HTERT RPE-1 (cell line): ENCODE data around the gene GALM.
"Not testable (repeated sequence)": the region's sequence is repeated elsewhere in the genome, so short reads cannot be mapped to it uniquely, and the experiment has no call there.

ENCODE experiments used
- in situ Hi-C: fragments of 300-500 bp; cut with MboI; formaldehyde crosslinking; loops from 4 replicates; pipeline ENCODE4 v1.14.3; 2020; ENCODE audit warnings: low sequenced_read_pairs

Gene GALM

GRCh38 chr2:38708900-38709566, 43.1 kb downstream of the GALM start:
- in situ Hi-C loops: no loop called here

GRCh38 chr2:38709567-38710194, 43.8 kb downstream of the GALM start:
- in situ Hi-C loops: no loop called here

- in situ Hi-C loops: no loop called here
Measured at GRCh38 chr2:38711558-38711957, 45.6 kb downstream of the GALM start.

- in situ Hi-C loops: no loop called here
Measured at GRCh38 chr2:38712413-38712812, 46.5 kb downstream of the GALM start.

- in situ Hi-C loops: no loop called here
Measured at GRCh38 chr2:38712871-38713270, 47.0 kb downstream of the GALM start.

GRCh38 chr2:38713338-38713737, 47.4 kb downstream of the GALM start:
- in situ Hi-C loops: no loop called here

GRCh38 chr2:38714941-38715340, 49.0 kb downstream of the GALM start:
- in situ Hi-C loops: not testable (repeated sequence)

GRCh38 chr2:38716185-38716584, 50.3 kb downstream of the GALM start:
- in situ Hi-C loops: no loop called here

GRCh38 chr2:38718601-38719000, 52.7 kb downstream of the GALM start:
- in situ Hi-C loops: no loop called here

GRCh38 chr2:38719706-38720105, 53.8 kb downstream of the GALM start:
- in situ Hi-C loops: no loop called here

- in situ Hi-C loops: no loop called here
Measured at GRCh38 chr2:38720613-38721241, 54.8 kb downstream of the GALM start.

- in situ Hi-C loops: no loop called here
Measured at GRCh38 chr2:38722271-38723061, 56.6 kb downstream of the GALM start.

GRCh38 chr2:38723173-38723572, 57.3 kb downstream of the GALM start:
- in situ Hi-C loops: no loop called here

- in situ Hi-C loops: no loop called here
Measured at GRCh38 chr2:38727661-38728060, 61.7 kb downstream of the GALM start.

GRCh38 chr2:38728694-38729093, 62.8 kb downstream of the GALM start:
- in situ Hi-C loops: no loop called here

- in situ Hi-C loops: no loop called here
Measured at GRCh38 chr2:38731090-38731489, 65.2 kb downstream of the GALM start.

- in situ Hi-C loops: no loop called here
Measured at GRCh38 chr2:38731684-38732221, 65.8 kb downstream of the GALM start.

- in situ Hi-C loops: no loop called here
Measured at GRCh38 chr2:38733300-38733971, 67.5 kb downstream of the GALM start.

GRCh38 chr2:38734299-38735058, 68.6 kb downstream of the GALM start:
- in situ Hi-C loops: no loop called here

- in situ Hi-C loops: no loop called here
Measured at GRCh38 chr2:38735999-38736320, 70.0 kb downstream of the GALM start.
